ENCODE measurements around the gene NOMO2. TPM values are rescaled to one million over a fixed set of nuclear protein-coding genes. Genes with fewer than 3 reads are reported as not detected.
A peak's percentile ranks its signal among the peaks of the same experiment; 100 is the strongest.
"Not testable (repeated sequence)": the region's sequence is repeated elsewhere in the genome, so short reads cannot be mapped to it uniquely, and the experiment has no call there.

The NOMO2 gene

DNA sequence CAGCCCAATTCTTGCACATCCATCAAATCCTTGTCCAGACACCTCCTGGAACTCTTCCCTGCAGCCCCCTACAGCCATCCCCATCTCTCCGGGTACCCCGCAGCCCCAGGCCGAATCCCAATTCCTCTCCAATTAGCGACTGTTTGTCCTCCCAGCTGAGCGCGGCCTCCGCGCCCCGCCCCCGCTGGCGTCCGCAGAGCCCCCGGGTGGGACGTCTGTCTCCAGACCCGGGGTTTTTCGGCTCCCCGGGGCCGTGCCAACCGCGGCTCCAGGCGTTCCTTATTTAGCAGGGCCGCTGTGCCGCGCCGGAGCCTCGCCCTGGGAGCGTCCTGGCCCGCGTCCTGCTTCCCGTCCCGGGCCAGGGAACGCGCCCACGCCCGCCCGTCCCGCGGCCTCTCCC is 160.7 kb downstream of the NOMO2 start:
- not testable (repeated sequence) for H3K27ac ChIP-seq (replicated peaks); H3K27me3 ChIP-seq (ENCODE audit: insufficient read depth, poor library complexity, severe bottlenecking); DNase-seq (ENCODE audit: low read depth in 1 of 2, low spot score in 1 of 2)
- H3K4me3 ChIP-seq (replicated peaks; ENCODE audit: insufficient read depth, low read length) = peak overlapping the region; percentile 40

DNA sequence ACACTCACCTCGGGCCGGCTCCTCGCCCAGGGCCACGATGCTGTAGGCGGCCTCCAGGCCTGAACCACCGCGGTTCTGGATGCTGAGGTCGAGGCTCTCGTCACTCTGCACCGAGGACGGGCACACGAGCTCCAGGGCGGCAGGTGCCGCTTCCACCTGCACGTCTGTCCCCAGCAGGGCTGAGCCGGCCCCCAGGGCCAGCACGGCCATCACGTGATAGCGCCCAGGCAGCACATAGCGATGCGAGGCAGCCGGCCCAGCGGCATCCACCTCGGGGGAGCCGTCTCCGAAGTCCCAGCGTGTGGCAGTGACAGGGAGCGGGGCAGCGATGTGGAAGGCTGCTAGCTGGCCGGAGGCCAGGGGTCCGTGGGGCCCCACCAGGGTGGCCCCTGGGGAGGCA is 167.5 kb downstream of the NOMO2 start:
- not testable (repeated sequence) for H3K4me3 ChIP-seq (replicated peaks; ENCODE audit: insufficient read depth, low read length); H3K27me3 ChIP-seq (ENCODE audit: insufficient read depth, poor library complexity, severe bottlenecking); DNase-seq (ENCODE audit: low read depth in 1 of 2, low spot score in 1 of 2); H3K27ac ChIP-seq (replicated peaks)

DNA sequence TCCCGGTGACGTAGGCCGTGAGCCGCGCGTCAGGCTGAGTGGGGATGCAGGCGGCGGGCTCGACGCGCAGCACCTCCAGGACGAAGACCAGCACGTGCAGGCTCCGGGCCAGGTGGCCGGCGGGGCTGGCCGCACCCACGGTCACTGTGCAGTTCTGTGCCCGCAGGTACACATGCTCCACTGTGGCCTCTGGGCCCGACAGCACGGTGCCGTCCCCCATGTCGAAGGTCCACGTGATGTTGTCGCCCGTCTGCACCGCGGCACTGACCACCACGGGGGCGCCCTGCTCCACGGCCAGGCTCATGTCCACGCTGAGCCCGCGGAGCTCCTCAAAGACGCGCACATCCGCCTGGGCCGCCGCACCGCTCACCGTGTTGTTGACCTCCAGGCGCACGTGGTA is 174.1 kb downstream of the NOMO2 start:
- not testable (repeated sequence) for H3K4me3 ChIP-seq (replicated peaks; ENCODE audit: insufficient read depth, low read length); DNase-seq (ENCODE audit: low read depth in 1 of 2, low spot score in 1 of 2); H3K27ac ChIP-seq (replicated peaks); H3K27me3 ChIP-seq (ENCODE audit: insufficient read depth, poor library complexity, severe bottlenecking)

DNA sequence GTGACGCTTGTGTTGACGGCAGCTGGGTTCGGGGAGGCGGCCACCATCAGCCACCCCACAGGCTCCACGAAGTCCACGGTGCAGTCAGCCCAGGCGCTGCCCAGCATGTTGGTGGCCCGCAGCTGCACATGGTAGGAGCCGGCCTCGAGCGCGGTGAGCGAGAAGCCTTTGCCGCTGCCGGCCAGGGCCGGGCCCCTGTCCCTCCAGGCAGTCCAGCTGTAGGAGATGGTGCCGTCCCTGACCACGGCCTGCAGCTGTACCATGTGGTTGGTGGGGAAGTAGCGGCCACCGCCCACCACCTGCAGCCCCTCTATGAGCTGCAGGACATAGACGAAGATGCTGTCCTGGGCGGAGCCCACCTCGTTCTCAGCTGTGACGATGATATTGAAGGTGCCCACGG is 175.4 kb downstream of the NOMO2 start:
- not testable (repeated sequence) for H3K27me3 ChIP-seq (ENCODE audit: insufficient read depth, poor library complexity, severe bottlenecking); H3K27ac ChIP-seq (replicated peaks); H3K4me3 ChIP-seq (replicated peaks; ENCODE audit: insufficient read depth, low read length); DNase-seq (ENCODE audit: low read depth in 1 of 2, low spot score in 1 of 2)

DNA sequence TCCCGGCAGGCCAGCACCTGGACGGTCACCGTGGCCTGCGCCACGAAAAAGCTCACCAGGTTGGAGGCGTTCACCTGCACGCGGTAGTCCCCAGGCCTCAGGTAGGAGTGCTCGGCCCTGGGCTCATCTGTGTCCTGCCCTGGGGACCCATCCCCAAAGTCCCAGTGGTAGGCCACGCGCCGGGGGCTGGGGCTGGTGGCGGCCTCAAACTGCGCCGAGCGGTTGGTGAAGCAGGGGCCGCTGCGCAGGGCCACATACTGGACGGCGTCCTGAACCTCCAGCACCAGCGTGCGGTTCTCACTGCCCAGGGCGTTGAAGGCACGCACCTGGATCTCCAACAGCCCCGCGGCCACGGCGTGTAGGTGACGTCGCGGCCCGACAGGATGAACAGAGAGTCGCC is 176.6 kb downstream of the NOMO2 start:
- not testable (repeated sequence) for H3K27me3 ChIP-seq (ENCODE audit: insufficient read depth, poor library complexity, severe bottlenecking); DNase-seq (ENCODE audit: low read depth in 1 of 2, low spot score in 1 of 2); H3K27ac ChIP-seq (replicated peaks); H3K4me3 ChIP-seq (replicated peaks; ENCODE audit: insufficient read depth, low read length)

DNA sequence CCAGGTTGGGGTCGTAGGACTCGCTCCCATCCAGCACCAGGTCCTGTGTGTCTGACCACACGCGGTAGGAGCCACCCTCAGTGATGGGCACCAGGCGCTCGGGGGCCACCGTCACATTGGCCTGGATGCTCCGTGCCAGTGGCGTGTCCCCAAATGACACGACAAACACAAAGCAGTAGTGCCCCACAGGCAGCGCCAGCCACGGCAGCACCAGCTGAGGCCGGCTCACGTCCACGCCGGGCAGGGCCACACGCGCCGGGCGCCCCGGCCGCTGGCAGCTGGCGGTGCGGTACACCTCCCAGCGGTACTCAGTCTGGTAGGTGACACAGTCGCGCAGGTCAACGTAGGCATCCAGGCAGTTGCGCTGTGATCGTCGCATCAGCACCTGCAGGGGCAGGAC is 177.0 kb downstream of the NOMO2 start:
- not testable (repeated sequence) for H3K27ac ChIP-seq (replicated peaks); H3K27me3 ChIP-seq (ENCODE audit: insufficient read depth, poor library complexity, severe bottlenecking); H3K4me3 ChIP-seq (replicated peaks; ENCODE audit: insufficient read depth, low read length); DNase-seq (ENCODE audit: low read depth in 1 of 2, low spot score in 1 of 2)

DNA sequence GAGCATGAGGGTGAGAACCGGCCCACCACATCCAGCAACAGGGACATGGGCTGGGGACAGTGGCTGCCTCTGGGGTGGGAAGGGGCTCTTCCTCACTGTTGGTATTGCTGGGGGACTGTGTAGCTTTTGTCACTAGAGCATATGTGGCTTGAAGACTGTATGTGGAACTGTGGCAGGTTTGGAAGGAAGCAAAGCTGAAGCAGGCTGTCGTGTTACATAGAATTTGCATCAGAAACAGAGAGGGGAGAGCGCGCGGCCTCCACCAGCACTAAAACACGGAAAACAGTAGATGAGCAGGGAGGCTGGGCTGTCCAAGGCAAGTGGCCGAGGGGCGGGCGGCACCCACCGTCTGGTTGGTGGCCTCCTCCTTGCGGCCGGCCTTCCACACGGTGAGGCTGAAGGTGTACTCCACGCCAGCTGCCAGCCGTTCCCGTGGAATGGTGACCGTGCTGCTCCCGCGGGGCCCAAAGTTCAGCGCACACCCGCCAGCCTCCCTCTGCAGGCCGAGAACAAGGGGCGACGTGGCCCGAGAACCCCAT is 177.7 kb downstream of the NOMO2 start:
- not testable (repeated sequence) for DNase-seq (ENCODE audit: low read depth in 1 of 2, low spot score in 1 of 2); H3K4me3 ChIP-seq (replicated peaks; ENCODE audit: insufficient read depth, low read length); H3K27me3 ChIP-seq (ENCODE audit: insufficient read depth, poor library complexity, severe bottlenecking); H3K27ac ChIP-seq (replicated peaks)

DNA sequence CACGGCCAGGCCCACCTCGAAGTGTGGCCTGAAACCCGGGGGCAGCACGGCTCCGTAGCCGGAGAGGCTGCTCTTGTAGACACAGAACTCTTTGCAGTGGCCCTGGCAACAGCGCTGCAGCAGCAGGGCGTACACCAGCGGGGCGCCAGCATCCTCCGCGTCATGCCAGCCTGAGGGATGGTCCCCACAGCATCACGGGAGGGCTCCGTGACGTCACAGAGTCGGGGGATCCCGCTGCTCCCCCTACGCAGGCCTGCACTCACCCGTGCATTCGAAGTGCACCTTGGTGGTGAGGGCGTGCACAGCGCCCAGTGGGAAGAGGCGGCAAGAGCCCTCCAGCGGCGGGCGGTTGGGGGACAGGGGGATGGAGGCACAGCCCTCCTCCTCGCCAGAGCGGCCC is 179.2 kb downstream of the NOMO2 start:
- H3K27ac ChIP-seq (replicated peaks); H3K4me3 ChIP-seq (replicated peaks; ENCODE audit: insufficient read depth, low read length); H3K27me3 ChIP-seq (ENCODE audit: insufficient read depth, poor library complexity, severe bottlenecking); DNase-seq (ENCODE audit: low read depth in 1 of 2, low spot score in 1 of 2): not testable (repeated sequence)

Small RNA genes lying within 50 kb of the gene (microRNA-seq; reads per million reads assigned to microRNA genes)
- gene MIR3179-3 = not detected
- gene MIR3179-4 = not detected
- not detected for gene MIR3180-3
- gene MIR3670-3 = not detected
- gene MIR3670-4 = not detected
- not detected for gene MIR6770-3
